HG02759 (cell line): ENCODE measurements around the gene ADGRV1.

Source experiments
- ATAC-seq: cut with Tn5 transposase; IDR thresholded peaks from one replicate; pipeline ENCODE4 v1.9.1; 2021; ENCODE audit warnings: mild to moderate bottlenecking, moderate library complexity; ENCODE audit not compliant: unreplicated experiment

The ADGRV1 gene, protein sequence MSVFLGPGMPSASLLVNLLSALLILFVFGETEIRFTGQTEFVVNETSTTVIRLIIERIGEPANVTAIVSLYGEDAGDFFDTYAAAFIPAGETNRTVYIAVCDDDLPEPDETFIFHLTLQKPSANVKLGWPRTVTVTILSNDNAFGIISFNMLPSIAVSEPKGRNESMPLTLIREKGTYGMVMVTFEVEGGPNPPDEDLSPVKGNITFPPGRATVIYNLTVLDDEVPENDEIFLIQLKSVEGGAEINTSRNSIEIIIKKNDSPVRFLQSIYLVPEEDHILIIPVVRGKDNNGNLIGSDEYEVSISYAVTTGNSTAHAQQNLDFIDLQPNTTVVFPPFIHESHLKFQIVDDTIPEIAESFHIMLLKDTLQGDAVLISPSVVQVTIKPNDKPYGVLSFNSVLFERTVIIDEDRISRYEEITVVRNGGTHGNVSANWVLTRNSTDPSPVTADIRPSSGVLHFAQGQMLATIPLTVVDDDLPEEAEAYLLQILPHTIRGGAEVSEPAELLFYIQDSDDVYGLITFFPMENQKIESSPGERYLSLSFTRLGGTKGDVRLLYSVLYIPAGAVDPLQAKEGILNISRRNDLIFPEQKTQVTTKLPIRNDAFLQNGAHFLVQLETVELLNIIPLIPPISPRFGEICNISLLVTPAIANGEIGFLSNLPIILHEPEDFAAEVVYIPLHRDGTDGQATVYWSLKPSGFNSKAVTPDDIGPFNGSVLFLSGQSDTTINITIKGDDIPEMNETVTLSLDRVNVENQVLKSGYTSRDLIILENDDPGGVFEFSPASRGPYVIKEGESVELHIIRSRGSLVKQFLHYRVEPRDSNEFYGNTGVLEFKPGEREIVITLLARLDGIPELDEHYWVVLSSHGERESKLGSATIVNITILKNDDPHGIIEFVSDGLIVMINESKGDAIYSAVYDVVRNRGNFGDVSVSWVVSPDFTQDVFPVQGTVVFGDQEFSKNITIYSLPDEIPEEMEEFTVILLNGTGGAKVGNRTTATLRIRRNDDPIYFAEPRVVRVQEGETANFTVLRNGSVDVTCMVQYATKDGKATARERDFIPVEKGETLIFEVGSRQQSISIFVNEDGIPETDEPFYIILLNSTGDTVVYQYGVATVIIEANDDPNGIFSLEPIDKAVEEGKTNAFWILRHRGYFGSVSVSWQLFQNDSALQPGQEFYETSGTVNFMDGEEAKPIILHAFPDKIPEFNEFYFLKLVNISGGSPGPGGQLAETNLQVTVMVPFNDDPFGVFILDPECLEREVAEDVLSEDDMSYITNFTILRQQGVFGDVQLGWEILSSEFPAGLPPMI (N-terminal part only)

DNA sequence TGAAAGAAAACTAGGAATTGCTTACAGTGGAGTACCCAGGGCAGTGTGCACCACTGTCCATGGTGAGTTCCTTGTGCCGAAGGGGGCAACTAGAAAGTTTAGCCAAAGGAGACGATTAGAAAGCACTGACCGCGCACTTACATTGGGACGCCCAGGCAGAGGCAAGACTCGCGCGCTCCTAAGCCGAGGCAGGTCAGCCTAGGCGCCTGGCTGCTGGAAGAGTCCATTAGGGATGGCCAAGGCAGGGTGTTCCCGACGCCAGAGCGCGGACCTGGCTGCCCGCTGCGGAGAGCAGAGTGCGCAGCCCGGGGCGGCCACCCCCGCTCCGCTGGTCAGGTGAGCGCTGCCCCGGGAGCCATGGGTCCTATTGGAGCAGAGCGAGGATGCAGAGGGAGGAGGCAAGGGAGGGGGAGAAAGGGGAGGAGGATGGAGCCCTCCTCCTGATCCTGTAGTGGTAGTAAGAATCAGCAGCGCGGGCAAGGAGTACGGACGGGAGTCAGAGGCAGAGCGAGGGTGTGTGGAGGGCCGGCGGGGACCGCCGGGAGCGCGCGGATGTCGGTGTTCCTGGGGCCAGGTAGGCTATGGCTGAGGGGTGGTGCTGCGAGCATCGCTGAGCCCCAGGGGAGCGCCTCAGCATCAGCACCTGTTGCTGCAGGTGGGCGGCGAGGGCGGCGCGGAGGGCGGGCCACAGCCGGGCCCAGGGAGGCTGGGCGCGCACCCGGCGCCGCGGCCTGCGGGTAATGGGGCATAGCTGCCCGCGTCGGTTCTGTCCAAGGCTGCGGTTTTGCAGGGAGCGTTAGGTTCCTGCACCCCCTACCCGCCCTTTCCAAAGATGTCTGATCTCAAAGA is at the start of gene ADGRV1:
Gene ADGRV1, plus strand, starts transcription at position 454 of the 849 bp plus-strand sequence. Its CDS starts 99 bp downstream, at position 553.
- peak; percentile 62 for ATAC-seq

DNA sequence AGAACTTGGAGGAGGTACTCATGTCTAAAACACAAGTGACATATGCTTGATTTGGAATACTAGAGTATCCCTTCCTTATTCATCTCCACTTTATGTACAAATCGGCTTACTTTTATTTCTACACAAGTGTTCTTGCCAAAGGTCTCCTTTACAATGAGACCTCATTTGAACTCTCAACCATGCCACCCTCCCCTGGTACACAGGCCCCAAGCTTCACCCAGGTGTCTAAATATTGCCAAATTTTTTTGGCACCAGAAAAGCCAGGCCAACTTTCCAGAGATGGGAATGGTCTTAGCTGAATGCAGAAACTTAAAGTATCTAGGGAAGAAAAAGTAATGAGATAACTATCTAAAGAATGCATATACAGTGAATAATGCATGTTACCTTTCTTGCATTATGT is 48.2 kb upstream of the ADGRV1 start:
- no peak for ATAC-seq

DNA sequence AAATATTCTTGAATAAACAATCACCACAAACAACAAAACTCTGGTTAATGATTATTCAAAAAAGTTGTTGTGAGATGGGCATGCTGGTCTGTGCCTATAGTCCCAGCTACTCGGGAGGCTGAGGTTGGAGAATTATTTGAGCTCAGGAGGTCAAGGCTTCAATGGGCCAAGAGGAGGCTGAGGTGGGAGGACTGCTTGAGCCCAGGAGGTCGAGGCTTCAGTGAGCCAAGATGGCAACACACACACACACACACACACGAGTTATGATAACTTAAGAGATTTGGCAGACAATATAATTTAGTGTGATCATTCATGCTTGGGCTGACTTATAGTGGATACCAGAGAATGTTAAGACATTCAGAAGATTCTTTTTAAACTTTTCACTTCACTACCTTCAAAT is 44.1 kb upstream of the ADGRV1 start:
- ATAC-seq: no peak

DNA sequence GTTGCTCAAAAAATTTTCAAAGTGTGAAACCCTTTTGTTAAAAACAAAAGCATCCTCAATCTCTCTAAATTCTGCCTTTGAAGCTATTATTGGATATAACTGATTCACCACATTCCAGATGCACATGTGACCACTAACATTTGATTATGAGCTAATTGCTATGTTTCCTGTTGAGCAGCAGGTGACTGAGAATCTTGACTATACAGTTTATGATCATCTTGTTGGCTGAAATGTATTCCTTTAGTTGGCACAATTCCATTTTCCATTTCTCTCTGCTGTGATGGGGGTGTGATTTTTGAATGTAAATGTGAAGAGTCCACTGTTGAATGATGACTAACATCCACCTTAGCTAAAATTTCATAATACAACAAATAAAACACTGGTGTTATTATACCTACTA is 39.9 kb upstream of the ADGRV1 start:
- no peak for ATAC-seq

DNA sequence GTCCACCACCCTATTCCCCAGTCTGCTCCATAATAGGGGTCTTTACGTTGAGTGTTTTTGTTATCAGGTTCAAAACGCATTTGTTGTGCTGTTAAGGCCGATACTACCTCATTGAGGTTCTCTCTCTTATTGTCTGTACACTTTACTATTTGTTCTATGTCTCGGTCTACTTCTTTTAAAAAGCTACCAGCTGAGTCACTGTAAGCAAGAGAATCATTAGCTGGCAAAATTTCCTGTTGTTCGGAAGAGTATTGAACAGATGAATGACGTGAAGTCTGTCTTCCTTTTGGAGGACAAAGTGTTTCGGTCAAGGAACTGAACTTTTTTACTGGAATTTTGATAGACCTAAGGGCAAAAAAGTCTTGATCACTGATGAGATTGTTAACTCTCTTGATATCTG is 39.5 kb upstream of the ADGRV1 start:
- ATAC-seq: no peak

DNA sequence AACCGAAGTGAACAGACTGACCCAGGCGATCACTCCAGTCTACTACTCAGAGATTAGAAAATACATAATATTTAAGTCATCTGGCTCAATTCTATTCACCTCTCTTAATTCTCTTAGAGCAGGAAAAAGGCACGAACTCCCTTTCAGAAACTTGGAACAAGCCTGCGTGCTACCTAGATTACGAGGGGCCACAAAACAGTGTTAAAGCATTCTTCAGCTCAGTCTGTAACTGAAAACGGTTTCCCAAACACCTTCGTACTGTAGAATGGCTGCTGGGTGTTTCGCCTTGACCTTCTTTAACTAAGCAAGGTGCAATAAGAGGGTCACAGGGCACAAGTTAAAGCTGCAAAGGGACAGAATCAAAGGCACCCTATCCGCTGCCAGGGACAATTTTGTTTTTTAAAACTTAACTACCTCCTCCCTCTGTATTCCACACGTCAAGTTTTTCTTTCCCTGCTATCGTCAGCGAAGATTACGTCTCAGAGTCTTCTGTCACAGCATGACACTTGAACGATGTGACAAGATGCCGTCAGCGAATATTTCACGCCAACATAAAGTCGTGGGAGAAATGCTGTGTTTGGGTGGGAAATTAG is 29.9 kb upstream of the ADGRV1 start:
- ATAC-seq: peak; percentile 2

DNA sequence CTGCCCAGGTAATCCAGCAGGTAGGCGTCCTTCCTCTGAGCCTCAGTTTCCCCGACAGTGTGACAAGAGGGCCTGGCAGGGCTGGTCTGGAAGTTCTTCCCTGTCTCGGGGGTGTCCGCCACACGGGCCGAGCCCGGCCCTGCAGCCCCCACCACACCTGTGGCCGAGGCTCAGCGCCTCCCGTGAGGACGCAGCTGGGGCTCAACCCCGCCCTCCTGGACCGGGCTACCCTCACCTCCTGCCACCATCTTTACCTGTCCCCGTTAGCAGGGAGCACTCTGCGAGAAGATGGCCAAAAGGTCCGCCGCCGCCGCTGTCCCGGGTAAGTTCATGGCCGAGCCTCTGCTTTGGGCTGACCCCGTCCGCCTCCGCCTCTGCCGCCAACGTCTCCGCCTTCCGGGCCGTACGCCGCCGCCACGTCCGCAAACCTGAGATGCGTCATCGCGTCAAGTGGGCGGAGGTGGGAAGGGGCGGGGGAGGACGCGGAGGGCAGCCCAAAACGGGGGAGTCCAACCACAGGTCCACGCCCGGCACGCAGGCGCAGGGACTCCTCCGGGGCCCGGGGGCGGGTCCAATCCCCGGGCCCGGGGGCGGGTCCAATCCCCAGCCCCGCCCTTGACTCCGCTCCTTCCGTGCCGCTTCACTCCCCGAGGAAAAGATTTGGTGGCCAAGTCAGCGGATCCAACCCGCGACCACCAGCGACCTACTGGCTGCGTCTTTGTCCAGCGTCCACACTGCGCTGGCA is 29.2 kb upstream of the ADGRV1 start, which contains the start of gene LYSMD3:
Gene LYSMD3, minus strand, starts transcription at position 391 of the 745 bp plus-strand sequence. CDS start 4,295 bp downstream, outside the sequence.
- peak; percentile 91 for ATAC-seq

DNA sequence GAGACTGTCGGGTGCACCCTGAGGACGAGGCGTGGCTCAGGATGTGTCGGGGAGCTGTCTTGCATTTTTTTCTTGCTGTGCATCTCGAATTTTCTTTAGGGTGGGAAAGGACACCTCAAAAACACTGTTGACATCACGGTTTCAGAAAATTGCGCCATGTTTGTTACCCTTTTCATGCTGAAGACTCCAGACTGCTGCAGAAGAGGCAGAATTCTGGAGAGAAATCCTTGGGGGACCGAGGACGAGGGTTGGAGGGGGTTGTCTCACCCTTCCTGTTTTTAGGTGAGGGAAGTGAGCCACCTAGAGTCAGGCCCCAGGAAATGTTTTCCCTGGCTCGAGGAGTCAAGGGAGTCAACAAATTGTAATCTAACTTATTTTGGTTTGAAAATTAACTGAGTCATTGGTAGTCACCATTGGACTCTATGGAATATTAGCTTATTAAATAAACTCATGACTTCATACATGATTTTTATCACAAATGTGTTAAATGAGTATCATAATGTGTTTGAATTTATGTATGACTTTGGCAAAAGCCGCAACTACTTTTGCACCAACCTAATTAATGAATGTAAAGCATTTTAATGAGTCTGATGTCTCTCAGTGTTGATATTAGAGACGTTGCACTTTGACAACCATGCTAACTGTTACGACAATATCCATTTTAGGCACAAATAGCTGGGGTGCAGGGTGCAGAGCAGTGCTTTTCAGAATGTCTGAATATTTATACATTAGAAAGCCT is 28.5 kb upstream of the ADGRV1 start:
- peak; percentile 50 for ATAC-seq

DNA sequence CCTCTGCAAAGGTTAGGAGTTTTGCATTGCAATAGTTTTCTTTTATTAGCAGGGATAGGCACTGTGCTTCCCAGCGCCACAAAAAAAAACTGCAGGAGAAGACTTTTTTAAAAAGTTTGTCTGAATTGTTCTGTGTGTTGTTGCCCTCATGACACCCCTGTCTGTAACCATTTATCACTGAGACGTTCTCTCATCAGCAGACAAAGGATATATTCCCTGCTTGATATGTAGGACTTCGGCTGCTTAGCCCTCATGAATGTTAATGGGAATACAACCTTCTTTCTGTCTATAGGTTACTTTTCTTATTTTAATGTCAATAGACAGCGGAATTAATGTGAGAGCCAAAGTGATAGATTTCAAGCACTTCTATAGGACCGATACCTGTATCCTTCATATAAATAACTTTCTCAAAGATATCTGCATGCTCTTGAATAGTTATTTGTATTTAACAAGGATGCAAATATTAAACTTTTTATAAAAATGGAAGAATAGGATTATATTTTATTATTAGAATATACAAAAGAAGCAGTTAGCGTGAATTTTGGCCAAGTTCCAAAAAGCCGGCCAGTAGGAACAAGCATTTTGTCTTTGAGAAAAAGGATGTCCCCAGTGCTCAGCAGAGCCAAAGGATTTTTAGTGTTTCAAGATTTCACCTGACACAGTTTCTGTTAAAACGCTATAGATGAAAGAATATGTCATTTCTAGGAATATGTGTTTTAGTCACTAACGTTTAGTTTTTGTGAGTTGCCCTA is 27.7 kb upstream of the ADGRV1 start:
- ATAC-seq: no peak

DNA sequence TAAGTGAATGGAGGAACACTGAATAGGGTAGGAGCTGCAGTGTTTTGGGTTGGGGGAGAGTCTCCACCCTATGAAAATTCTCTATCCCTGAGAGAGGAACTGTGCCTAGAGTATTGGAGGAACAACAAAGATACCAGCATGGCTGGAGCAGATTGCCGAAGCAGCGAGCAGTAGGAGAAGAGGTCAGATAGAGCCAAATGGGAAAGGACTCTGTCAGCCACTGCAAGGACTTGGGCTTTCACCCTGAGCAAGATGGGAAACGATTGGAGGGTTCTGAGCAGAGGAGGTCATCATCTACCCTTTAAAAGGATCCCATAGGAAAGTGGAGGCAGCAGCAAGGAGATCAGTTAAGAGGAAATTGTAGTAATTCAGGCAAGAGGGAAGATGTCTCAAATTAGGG is 24.8 kb upstream of the ADGRV1 start:
- ATAC-seq: no peak

DNA sequence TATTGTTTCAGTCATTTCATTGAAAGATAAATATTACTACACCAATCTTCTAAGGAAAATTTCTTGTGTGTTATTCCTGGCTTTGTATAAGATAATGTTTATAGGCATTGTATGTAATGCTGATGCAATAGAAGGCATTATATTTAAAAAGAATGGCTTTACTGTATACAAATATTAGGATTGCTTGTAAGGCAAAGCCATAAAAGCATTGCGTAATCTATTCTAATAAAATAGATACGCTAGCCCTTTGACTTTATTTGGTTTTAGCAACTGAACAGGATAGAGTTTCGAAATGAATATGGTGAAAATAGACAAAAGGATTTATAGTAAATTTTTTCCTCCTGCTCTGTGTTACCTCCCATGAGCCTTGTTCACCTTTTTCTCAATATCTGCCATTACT is 23.7 kb upstream of the ADGRV1 start:
- no peak for ATAC-seq

DNA sequence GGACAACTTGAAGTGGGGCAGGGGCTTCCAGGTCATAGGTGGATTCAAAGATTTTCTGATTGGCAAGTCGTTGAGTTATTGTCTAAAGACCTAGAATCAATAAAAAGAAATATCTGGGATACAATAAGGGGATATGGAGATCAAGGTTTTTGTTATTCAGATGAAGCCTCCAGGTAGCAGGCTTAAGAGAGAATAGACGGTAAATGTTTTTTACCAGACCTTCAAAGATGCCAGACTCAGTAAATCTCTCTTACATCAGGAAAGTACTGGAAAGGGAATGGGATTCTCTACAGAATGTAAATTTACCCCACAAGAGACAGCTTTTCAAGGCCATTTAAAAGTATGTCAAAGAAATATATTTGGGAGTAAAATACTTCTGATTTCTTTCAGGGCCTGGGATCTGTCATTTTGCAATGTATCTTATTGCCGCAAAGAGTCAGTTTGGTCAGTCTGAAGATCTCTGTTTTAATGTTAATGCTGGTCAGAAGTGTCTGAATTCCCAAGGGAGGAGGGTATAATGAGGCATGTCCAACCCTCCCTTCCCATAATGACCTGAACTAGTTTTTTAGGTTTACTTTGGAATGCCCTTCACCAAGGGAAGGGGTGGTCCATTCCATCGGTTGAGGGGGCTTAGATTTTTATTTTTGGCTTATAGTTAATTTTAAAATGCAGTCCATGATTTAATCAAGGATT is 15.6 kb upstream of the ADGRV1 start:
- no peak for ATAC-seq

DNA sequence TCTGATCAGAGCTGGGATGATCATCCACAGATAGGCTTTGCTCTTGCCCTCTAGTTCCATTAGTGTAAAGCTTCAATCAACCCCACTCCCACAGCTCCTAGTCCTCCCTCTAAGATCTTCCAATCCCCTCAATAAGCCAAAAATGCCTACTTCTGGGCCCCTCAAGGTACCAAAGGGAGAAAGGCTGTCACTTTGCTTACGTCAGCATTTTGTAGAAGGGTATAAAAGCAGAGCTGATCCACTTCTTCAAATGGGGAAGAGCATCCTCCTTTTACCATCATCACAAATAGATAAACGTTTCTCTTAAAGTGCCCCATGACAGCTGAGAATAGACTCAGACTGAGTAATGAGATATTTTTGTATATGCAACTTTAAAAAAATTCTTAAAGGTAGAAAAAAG is 13.1 kb upstream of the ADGRV1 start:
- ATAC-seq: no peak

DNA sequence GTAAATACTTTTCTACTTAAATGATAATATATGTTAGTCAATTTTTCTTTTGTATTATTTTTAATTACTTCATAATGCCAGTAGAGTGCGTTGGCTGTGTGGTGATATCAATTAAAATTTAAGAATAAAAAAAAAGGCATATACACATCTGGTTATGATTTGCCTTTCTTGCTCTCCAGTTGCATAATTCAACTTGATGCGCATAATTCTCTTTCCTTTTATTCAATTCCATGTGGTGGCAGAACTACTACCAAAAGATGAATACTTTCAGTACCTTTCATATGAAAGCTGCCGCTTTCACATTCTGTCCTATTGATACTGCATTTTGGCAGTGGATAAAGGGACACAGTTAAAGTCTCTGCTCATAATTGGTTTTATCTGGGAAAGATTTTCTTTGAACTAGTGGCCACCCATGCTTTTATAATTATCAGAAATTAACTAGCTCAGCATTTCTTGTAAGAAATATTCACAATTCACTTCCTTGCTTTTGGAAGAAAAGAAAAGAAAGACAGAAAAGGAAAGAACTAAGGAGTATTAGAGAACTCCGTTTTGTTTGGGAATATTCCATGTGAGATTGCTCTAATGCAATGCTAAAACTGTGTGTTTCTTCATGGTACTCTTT is 12.3 kb upstream of the ADGRV1 start:
- ATAC-seq: no peak

DNA sequence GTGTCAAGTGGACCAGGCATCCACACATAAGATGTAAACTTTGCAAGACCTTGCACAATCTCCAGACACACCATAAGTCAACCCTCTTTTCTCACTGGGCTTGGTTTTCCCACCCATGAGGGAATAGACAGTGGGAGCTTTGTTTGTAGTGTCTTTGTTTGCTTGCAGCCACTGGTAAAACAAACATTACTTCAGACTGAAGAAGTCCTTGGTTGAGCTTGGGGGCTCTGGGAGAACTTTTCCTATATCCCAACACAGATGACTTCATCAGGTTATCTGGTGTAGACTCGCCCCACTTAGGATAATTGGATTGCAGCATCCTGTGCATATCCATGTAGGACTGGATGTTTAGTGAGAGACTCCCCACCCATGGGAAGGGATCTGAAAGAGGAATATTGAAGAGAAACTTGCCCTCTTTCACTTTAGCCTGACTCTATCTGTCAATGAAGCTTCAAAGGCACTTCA is 11.5 kb upstream of the ADGRV1 start:
- no peak for ATAC-seq

DNA sequence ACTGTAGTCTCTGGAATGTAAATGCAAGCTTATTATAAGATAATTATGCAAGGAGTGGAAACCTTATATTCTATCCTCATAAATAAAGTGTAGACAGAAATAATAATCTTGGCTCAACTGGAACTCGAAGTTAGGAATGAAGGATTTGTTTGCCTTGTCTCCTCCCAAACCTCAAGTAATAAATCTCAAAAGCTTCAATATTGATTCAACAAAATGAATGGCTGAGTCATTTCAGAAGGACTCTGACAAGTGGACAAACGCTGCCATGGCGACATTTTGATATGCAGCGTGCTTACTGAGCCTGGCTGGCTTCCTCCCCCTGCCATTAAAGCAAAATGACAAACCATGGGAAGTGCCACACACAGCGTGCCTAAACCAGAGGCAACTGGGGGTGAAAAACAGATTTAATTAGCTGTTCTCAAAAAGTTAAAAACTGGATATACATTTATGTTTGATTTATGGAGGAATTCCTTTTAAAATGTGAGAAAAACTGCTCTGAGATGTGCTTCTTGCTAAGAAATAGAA is 10.5 kb upstream of the ADGRV1 start:
- ATAC-seq: no peak
